Activated B cell treated with CpG ODN at 0.5 μM for 24 hours (primary cell): ENCODE measurements around the gene LRP5. TPM values are rescaled to one million over a fixed set of nuclear protein-coding genes. Genes with fewer than 3 reads are reported as not detected.

Experiments used
- ATAC-seq: fragments of 200-7000 bp; cut with Tn5 transposase; one replicate; pipeline ENCODE4 v1.10.0; 2021; ENCODE audit warnings: low read depth, mild to moderate bottlenecking, moderate library complexity
- CTCF ChIA-PET: fragments of 350-600 bp; sonication (Branson Sonifier 250); formaldehyde crosslinking; loops from one replicate; lab custom pipeline; 2021; ENCODE audit warnings: antibody characterized with exemption; lab: Charles Lee
- POLR2A ChIA-PET: fragments of 350-600 bp; sonication (Branson Sonifier 250); formaldehyde crosslinking; loops from one replicate; lab custom pipeline; 2021; ENCODE audit warnings: antibody characterized with exemption; lab: Charles Lee
- DNase-seq: peaks from one replicate; pipeline ENCODE4 v3.0.0; 2022
- H3K27ac Mint-ChIP-seq: one replicate; pipeline ENCODE4 v1.8.0; 2020; ENCODE audit warnings: mixed read lengths
- H3K27me3 Mint-ChIP-seq: one replicate; pipeline ENCODE4 v1.8.0; 2021; ENCODE audit warnings: mixed read lengths
- H3K36me3 Mint-ChIP-seq: one replicate; pipeline ENCODE4 v1.8.0; 2021; ENCODE audit warnings: low read depth, mixed read lengths
- H3K4me1 Mint-ChIP-seq: one replicate; pipeline ENCODE4 v1.8.0; 2021; ENCODE audit warnings: mixed read lengths
- H3K4me3 Mint-ChIP-seq: one replicate; pipeline ENCODE4 v1.8.0; 2020; ENCODE audit warnings: mild to moderate bottlenecking, mixed read lengths
- H3K9me3 Mint-ChIP-seq: one replicate; pipeline ENCODE4 v1.8.0; 2020; ENCODE audit warnings: mixed read lengths
- intact Hi-C: fragments of 100-400 bp; cut with micrococcal nuclease; formaldehyde crosslinking; loops from one replicate; pipeline ENCODE4 v1.15.1; 2024
- total RNA-seq: library from RNA; stranded (reverse); gene quantifications from 2 replicates; pipeline ENCODE4 v1.2.3, GENCODE V29; 2022
- TF ChIP-seq, protein P1 (sequence below): fragments of 200-600 bp; IDR thresholded peaks from one replicate; pipeline ENCODE4 v1.8.0; 2022; ENCODE audit warnings: antibody characterized with exemption, mild to moderate bottlenecking

The LRP5 gene
- total RNA-seq, 1 donor from 2014 or later = 8.7 TPM

GRCh38 chr11:68449951-68450350 lies 137.6 kb downstream of the LRP5 start:
- no peak for ATAC-seq
- Mint-ChIP-seq H3K27ac (no peak overlapping the region), H3K9me3 (no peaks in the 10 kb centered on the region), H3K4me3 (no peak overlapping the region), H3K4me1 (peaks cover 6% of the 10 kb centered on the region), H3K27me3 (no peaks in the 10 kb centered on the region), H3K36me3 (no peaks in the 10 kb centered on the region)
- ChIA-PET CTCF (no interaction called here), POLR2A (no interaction called here)
- intact Hi-C loops = loop anchor here (5.0 kb wide), 1 partner anchor 138 kb away; the partner anchor contains the start of gene LRP5
- DNase-seq = no peak
- TF ChIP-seq, protein P1, sequence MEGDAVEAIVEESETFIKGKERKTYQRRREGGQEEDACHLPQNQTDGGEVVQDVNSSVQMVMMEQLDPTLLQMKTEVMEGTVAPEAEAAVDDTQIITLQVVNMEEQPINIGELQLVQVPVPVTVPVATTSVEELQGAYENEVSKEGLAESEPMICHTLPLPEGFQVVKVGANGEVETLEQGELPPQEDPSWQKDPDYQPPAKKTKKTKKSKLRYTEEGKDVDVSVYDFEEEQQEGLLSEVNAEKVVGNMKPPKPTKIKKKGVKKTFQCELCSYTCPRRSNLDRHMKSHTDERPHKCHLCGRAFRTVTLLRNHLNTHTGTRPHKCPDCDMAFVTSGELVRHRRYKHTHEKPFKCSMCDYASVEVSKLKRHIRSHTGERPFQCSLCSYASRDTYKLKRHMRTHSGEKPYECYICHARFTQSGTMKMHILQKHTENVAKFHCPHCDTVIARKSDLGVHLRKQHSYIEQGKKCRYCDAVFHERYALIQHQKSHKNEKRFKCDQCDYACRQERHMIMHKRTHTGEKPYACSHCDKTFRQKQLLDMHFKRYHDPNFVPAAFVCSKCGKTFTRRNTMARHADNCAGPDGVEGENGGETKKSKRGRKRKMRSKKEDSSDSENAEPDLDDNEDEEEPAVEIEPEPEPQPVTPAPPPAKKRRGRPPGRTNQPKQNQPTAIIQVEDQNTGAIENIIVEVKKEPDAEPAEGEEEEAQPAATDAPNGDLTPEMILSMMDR = no peak

DNA sequence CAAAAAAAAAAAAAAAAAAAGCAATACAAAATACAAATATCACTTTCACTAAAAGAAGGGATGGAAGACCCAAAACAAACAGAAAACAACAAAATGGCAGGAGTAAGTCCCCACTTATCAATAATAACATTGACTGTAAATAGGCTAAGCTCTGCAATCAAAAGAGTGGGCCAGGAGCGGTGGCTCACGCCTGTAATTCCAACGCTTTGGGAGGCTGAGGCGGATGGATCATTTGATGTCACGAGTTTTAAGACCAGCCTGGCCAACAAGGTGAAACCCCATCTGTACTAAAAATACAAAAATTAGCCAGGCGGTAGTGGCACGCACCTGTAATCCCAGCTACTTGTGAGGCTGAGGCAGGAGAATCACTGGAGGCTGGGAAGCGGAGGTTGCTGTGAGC lies 138.3 kb downstream of the LRP5 start:
- DNase-seq = no peak
- Mint-ChIP-seq H3K27ac (no peak overlapping the region), H3K4me1 (peaks cover 6% of the 10 kb centered on the region), H3K4me3 (no peak overlapping the region), H3K27me3 (no peaks in the 10 kb centered on the region), H3K9me3 (no peaks in the 10 kb centered on the region), H3K36me3 (no peaks in the 10 kb centered on the region)
- no peak for ATAC-seq
- POLR2A ChIA-PET = no interaction called here
- TF ChIP-seq, protein P1 = no peak
- CTCF ChIA-PET = no interaction called here
- intact Hi-C loops = no loop called here

DNA sequence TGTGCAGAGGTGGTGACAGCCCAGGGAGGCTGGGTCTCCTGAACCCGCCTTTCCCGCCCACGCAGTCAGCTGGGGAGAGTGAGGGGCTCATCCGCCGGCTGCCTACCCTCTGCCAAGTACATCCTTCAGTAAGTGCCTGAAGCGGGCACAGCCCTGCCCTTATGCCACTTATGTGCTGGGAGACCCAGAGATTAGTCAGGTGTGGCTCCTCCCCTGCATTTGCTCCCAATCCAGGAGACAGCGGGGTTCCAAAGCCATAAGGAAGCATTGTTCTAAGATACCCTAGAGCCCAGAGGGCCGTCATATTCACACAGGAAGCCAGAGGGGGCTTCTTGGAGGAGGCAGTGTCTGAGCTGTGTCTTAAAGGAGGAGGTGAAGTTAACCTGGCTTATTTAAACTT lies 142.4 kb downstream of the LRP5 start:
- ATAC-seq (no peak), DNase-seq (no peak)
- Mint-ChIP-seq H3K4me3 (no peak overlapping the region), H3K4me1 (peaks cover 1% of the 10 kb centered on the region), H3K36me3 (no peaks in the 10 kb centered on the region), H3K27ac (no peak overlapping the region), H3K9me3 (no peaks in the 10 kb centered on the region), H3K27me3 (no peaks in the 10 kb centered on the region)
- intact Hi-C loops = no loop called here
- ChIA-PET POLR2A (no interaction called here), CTCF (no interaction called here)
- TF ChIP-seq, protein P1 = no peak

DNA sequence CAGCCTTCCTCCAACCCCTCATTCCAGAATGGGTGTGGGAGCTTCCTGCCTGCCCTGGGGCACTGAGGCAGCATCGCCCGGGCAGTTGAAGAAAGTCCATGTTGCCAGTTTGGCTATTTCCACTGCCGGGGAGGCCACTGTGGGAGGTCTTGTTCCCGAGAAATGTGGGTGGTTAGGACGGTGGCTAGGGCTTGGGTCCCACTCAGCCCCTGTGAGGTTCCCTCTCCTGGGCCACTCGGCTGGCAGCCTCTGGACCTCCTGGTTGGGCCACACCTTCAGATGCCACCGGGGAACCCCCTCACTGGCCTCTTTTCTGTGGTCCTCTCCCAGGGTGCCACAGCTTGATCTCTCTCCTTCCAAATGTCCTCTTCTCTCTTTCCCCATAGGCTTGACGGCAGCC lies 143.1 kb downstream of the LRP5 start:
- ChIA-PET POLR2A (no interaction called here), CTCF (no interaction called here)
- ATAC-seq (no peak), DNase-seq (no peak)
- H3K27me3 Mint-ChIP-seq = no peaks in the 10 kb centered on the region
- H3K27ac Mint-ChIP-seq = no peak overlapping the region
- intact Hi-C loops = no loop called here
- H3K9me3 Mint-ChIP-seq = no peaks in the 10 kb centered on the region
- H3K36me3 Mint-ChIP-seq = no peaks in the 10 kb centered on the region
- no peak overlapping the region for H3K4me3 Mint-ChIP-seq
- H3K4me1 Mint-ChIP-seq = peaks cover 4% of the 10 kb centered on the region
- TF ChIP-seq, protein P1 = no peak

DNA sequence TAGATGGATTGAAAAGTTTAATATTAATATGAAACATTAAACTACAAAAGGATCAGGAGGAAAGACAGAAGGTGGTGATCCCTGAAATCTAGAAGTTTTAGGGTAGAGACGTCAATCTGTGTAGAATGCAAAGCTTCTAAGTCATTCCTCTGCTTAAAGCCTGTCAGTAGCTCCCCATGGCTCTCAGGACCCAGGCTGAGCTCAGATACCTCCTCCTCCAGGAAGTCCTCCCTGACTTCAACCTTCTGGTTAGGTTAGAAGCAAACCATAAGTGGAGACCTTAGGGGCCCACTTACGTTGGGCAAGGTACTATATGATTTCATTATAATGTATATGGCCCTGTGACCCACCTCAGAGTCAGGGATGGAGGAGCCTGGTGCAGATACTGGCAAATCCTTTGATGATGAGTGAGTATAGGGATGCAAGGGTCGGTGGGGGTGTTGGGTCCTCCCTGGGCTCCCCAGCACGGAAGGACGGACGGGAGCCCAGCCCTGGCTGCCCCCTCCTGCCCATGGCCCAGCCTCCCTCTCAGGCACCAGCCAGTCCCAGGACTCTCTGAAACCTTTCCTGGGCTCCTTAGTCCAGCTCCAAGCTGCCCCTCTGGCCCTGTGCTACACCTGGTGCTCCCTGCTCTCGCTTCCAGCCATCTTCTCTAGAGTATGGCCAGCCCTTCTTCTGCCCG lies 145.0 kb downstream of the LRP5 start:
- no peaks in the 10 kb centered on the region for H3K27me3 Mint-ChIP-seq
- no peaks in the 10 kb centered on the region for H3K9me3 Mint-ChIP-seq
- peaks cover 3% of the 10 kb centered on the region for H3K36me3 Mint-ChIP-seq
- ATAC-seq = no peak
- DNase-seq = no peak
- TF ChIP-seq, protein P1 = no peak
- H3K4me3 Mint-ChIP-seq = no peak overlapping the region
- ChIA-PET POLR2A (no interaction called here), CTCF (no interaction called here)
- intact Hi-C loops = no loop called here
- peaks cover 14% of the 10 kb centered on the region for H3K4me1 Mint-ChIP-seq
- no peak overlapping the region for H3K27ac Mint-ChIP-seq
